GM23338 (cell line): Measurements from ENCODE around the gene CCDC86. TPM values are rescaled to one million over a fixed set of nuclear protein-coding genes. Genes with fewer than 3 reads are reported as not detected.

ENCODE experiments used
- ATAC-seq: fragments of 200-7000 bp; cut with Tn5 transposase; 3 replicates; pipeline ENCODE4 v1.9.1; 2020
- DNase-seq: peaks from one replicate; pipeline ENCODE4 v3.0.0-alpha.2; 2015; ENCODE audit warnings: low spot score
- H2AFZ ChIP-seq: fragments of 200-600 bp; sonication (generic); 2 replicates; pipeline ENCODE4 v1.8.0; 2016; ENCODE audit warnings: antibody characterized with exemption, mild to moderate bottlenecking, moderate library complexity
- H3F3A ChIP-seq: fragments of 200-600 bp; sonication (generic); replicated peaks from 2 replicates; pipeline ENCODE4 v1.8.0; 2017; ENCODE audit warnings: antibody characterized with exemption, mixed run types, low read depth
- H3K27ac ChIP-seq: fragments of 200-600 bp; sonication (generic); 2 replicates; pipeline ENCODE4 v1.6.1; 2016; ENCODE audit warnings: low read depth
- H3K27me3 ChIP-seq: fragments of 200-600 bp; sonication (generic); 2 replicates; pipeline ENCODE4 v1.8.0; 2016; ENCODE audit warnings: mild to moderate bottlenecking, mixed run types, moderate library complexity; ENCODE audit not compliant: insufficient read depth
- H3K36me3 ChIP-seq: fragments of 200-600 bp; sonication (generic); 2 replicates; pipeline ENCODE4 v1.8.0; 2016; ENCODE audit warnings: mild to moderate bottlenecking; ENCODE audit not compliant: insufficient read depth
- H3K4me1 ChIP-seq: fragments of 200-600 bp; sonication (generic); 2 replicates; pipeline ENCODE4 v1.8.0; 2016; ENCODE audit warnings: mild to moderate bottlenecking, moderate library complexity; ENCODE audit not compliant: insufficient read depth
- H3K4me2 ChIP-seq: fragments of 200-600 bp; sonication (generic); 2 replicates; pipeline ENCODE4 v1.7.1; 2017; ENCODE audit warnings: mixed run types
- H3K4me3 ChIP-seq: fragments of 200-600 bp; sonication (generic); 2 replicates; pipeline ENCODE4 v1.6.1; 2016; ENCODE audit warnings: mixed run types
- H3K79me2 ChIP-seq: fragments of 200-600 bp; sonication (generic); replicated peaks from 2 replicates; pipeline ENCODE4 v1.8.0; 2017; ENCODE audit warnings: mild to moderate bottlenecking; ENCODE audit not compliant: insufficient read depth
- H3K9me2 ChIP-seq: fragments of 200-600 bp; sonication (generic); 2 replicates; pipeline ENCODE4 v1.8.0; 2017; ENCODE audit not compliant: insufficient read depth
- H4K20me1 ChIP-seq: fragments of 200-600 bp; sonication (generic); replicated peaks from 2 replicates; pipeline ENCODE4 v1.8.0; 2017; ENCODE audit warnings: mild to moderate bottlenecking; ENCODE audit not compliant: insufficient read depth
- H3K27ac Mint-ChIP-seq: 2 replicates; pipeline ENCODE4 v1.8.0; 2020; ENCODE audit warnings: inconsistent platforms, mild to moderate bottlenecking, moderate library complexity, mixed read lengths
- H3K27me3 Mint-ChIP-seq: 3 replicates; pipeline ENCODE4 v1.8.0; 2022; ENCODE audit warnings: low read depth, mild to moderate bottlenecking, moderate library complexity, mixed read lengths, inconsistent platforms; ENCODE audit not compliant: insufficient read depth, poor library complexity
- H3K36me3 Mint-ChIP-seq: 3 replicates; pipeline ENCODE4 v1.8.0; 2021; ENCODE audit warnings: low read depth, mild to moderate bottlenecking, inconsistent platforms, moderate library complexity, mixed read lengths
- H3K4me1 Mint-ChIP-seq: 3 replicates; pipeline ENCODE4 v1.8.0; 2020; ENCODE audit warnings: mild to moderate bottlenecking, inconsistent platforms, mixed read lengths
- H3K4me3 Mint-ChIP-seq: 3 replicates; pipeline ENCODE4 v1.8.0; 2021; ENCODE audit warnings: moderate library complexity, mild to moderate bottlenecking, inconsistent platforms, mixed read lengths
- H3K9me3 Mint-ChIP-seq: 3 replicates; pipeline ENCODE4 v1.8.0; 2020; ENCODE audit warnings: moderate library complexity, mild to moderate bottlenecking, inconsistent platforms, mixed read lengths
- EZH2 ChIP-seq: fragments of 200-600 bp; sonication (generic); IDR thresholded peaks from one replicate; pipeline ENCODE4 v1.8.0; 2017; ENCODE audit warnings: antibody characterized with exemption, mild to moderate bottlenecking, low read depth; ENCODE audit not compliant: unreplicated experiment
- JUNB ChIP-seq: IDR thresholded peaks from one replicate; pipeline ENCODE4 v1.6.1; 2016; ENCODE audit warnings: antibody characterized with exemption; ENCODE audit not compliant: unreplicated experiment
- NANOG ChIP-seq: IDR thresholded peaks from 2 replicates; pipeline ENCODE4 v1.6.1; 2016; ENCODE audit warnings: antibody characterized with exemption, borderline replicate concordance
- POLR2AphosphoS5 ChIP-seq: IDR thresholded peaks from 2 replicates; pipeline ENCODE4 v1.6.1; 2016; ENCODE audit warnings: antibody characterized with exemption, low read depth
- ZNF114 ChIP-seq: fragments of 250-450 bp; sonication (Bioruptor Pico); IDR thresholded peaks from 2 replicates; pipeline ENCODE4 v1.5.0; 2020; ENCODE audit warnings: mild to moderate bottlenecking, moderate library complexity
- polyA plus RNA-seq: library from polyadenylated mRNA; unstranded; fragments of >200 nt; fragmentation: Nextera tagmentation; extraction: Ambion mirVana; gene quantifications from 2 replicates; pipeline ENCODE4 v1.2.1, GENCODE V29; 2016
- total RNA-seq: library from RNA; depleted of rRNA; stranded (reverse); fragments of >200 nt; shearing (Covaris generic); gene quantifications from 2 replicates; pipeline ENCODE4 v1.2.3, GENCODE V29; 2014
- TF ChIP-seq, protein P1 (sequence below): IDR thresholded peaks from 2 replicates; pipeline ENCODE4 v1.6.1; 2016; ENCODE audit warnings: antibody characterized with exemption
- TF ChIP-seq, protein P2 (sequence below), 2 experiments: fragments of 200-600 bp in 1 of 2; sonication (generic) in 1 of 2; conservative IDR thresholded peaks; 2 replicates each; pipeline versions ENCODE4 v1.5.1 to v1.6.1; 2016 to 2017; ENCODE audit warnings: antibody characterized with exemption in 2 of 2, low read depth in 2 of 2, mild to moderate bottlenecking in 2 of 2, moderate library complexity in 1 of 2
- TF ChIP-seq, protein P3 (sequence below): IDR thresholded peaks from one replicate; pipeline ENCODE4 v1.6.1; 2018; ENCODE audit warnings: antibody characterized with exemption; ENCODE audit not compliant: unreplicated experiment

CCDC86 gene
- total and polyA plus RNA-seq, 2 experiments from 2014 or later, result 67.3 to 98.5 TPM

DNA sequence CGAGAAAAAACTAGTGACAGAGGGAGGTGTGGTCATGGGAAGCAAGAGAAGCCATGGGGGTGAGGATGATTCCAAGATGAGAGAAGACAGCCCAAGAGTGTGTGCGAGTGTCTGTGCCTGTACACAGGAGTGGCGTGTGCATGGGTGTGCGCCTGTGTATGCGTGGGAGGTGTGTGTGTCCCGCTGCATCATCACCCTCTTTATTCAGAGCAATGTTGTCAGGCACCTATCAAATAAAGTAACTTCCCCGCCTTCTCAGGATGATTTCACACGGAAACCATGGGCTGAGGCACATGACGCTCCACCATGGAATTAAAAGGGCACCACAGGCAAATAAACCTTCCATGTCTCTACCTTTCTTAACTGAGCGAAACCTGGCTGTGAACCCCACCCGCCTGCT is 32.2 kb upstream of the CCDC86 start:
- H3K27ac ChIP-seq, result no peak overlapping the region
- Mint-ChIP-seq H3K9me3 (peaks cover 12% of the 10 kb centered on the region), H3K36me3 (peaks cover 6% of the 10 kb centered on the region; the same call in 1 of the 3 replicates), H3K27me3 (peaks cover 4% of the 10 kb centered on the region), H3K4me1 (no peaks in the 10 kb centered on the region), H3K27ac (no peak overlapping the region), H3K4me3 (no peak overlapping the region)
- DNase-seq, result no peak
- no peaks in the 10 kb centered on the region for H3F3A ChIP-seq
- H3K4me2 ChIP-seq, result no peak overlapping the region
- H3K9me2 ChIP-seq, result no peaks in the 10 kb centered on the region
- no peak for ATAC-seq
- H3K79me2 ChIP-seq, result no peaks in the 10 kb centered on the region
- no peaks in the 10 kb centered on the region for H3K36me3 ChIP-seq
- H3K4me1 ChIP-seq, result no peaks in the 10 kb centered on the region
- TF ChIP-seq EZH2, result no peak
- TF ChIP-seq, protein P1, sequence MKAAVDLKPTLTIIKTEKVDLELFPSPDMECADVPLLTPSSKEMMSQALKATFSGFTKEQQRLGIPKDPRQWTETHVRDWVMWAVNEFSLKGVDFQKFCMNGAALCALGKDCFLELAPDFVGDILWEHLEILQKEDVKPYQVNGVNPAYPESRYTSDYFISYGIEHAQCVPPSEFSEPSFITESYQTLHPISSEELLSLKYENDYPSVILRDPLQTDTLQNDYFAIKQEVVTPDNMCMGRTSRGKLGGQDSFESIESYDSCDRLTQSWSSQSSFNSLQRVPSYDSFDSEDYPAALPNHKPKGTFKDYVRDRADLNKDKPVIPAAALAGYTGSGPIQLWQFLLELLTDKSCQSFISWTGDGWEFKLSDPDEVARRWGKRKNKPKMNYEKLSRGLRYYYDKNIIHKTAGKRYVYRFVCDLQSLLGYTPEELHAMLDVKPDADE, result no peak
- no peaks in the 10 kb centered on the region for H4K20me1 ChIP-seq
- no peak overlapping the region for H2AFZ ChIP-seq
- H3K4me3 ChIP-seq, result no peak overlapping the region
- no peaks in the 10 kb centered on the region for H3K27me3 ChIP-seq

DNA sequence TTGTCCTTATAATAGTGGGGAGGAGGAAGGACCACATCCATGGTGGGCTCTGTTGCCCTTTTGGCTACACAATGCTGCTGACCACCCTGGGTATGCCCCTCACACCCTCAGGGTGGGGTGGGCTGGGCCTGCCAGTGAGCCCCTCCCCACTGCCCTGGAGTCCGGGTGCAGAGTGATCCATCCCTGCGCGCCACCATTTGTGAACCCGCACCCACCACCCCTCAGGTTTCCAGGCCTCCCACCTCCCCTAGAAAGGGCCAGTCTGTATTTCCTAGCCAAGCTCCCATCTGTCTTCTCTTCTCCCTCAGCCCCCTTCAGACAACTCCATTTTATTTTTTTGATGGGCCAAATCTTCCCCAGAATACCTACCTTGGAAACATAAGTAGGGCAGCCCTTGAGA is 31.8 kb upstream of the CCDC86 start:
- no peak overlapping the region for H3K27ac Mint-ChIP-seq
- TF ChIP-seq POLR2AphosphoS5, result no peak
- no peak for TF ChIP-seq ZNF114 (CRISPR knock-in tag)
- TF ChIP-seq, protein P1, result no peak
- TF ChIP-seq, protein P2, sequence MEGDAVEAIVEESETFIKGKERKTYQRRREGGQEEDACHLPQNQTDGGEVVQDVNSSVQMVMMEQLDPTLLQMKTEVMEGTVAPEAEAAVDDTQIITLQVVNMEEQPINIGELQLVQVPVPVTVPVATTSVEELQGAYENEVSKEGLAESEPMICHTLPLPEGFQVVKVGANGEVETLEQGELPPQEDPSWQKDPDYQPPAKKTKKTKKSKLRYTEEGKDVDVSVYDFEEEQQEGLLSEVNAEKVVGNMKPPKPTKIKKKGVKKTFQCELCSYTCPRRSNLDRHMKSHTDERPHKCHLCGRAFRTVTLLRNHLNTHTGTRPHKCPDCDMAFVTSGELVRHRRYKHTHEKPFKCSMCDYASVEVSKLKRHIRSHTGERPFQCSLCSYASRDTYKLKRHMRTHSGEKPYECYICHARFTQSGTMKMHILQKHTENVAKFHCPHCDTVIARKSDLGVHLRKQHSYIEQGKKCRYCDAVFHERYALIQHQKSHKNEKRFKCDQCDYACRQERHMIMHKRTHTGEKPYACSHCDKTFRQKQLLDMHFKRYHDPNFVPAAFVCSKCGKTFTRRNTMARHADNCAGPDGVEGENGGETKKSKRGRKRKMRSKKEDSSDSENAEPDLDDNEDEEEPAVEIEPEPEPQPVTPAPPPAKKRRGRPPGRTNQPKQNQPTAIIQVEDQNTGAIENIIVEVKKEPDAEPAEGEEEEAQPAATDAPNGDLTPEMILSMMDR (conservative IDR thresholded peaks at IDR 0.05; ENCODE audit: low read depth in 2 of 2), result no peak
- TF ChIP-seq NANOG, result no peak
- H3K4me2 ChIP-seq, result no peak overlapping the region
- ATAC-seq, result no peak
- DNase-seq, result no peak
- H3K36me3 ChIP-seq, result no peaks in the 10 kb centered on the region
- H4K20me1 ChIP-seq, result no peaks in the 10 kb centered on the region
- H2AFZ ChIP-seq, result no peak overlapping the region
- no peaks in the 10 kb centered on the region for H3K79me2 ChIP-seq
- H3F3A ChIP-seq, result no peaks in the 10 kb centered on the region
- no peak overlapping the region for H3K4me3 ChIP-seq
- no peak overlapping the region for H3K4me3 Mint-ChIP-seq
- no peaks in the 10 kb centered on the region for H3K4me1 Mint-ChIP-seq
- H3K9me3 Mint-ChIP-seq, result peaks cover 16% of the 10 kb centered on the region
- no peaks in the 10 kb centered on the region for H3K4me1 ChIP-seq
- H3K27ac ChIP-seq, result no peak overlapping the region
- H3K9me2 ChIP-seq, result no peaks in the 10 kb centered on the region
- no peaks in the 10 kb centered on the region for H3K27me3 ChIP-seq
- peaks cover 4% of the 10 kb centered on the region for H3K27me3 Mint-ChIP-seq
- H3K36me3 Mint-ChIP-seq, result peaks cover 6% of the 10 kb centered on the region; the same call in 1 of the 3 replicates

DNA sequence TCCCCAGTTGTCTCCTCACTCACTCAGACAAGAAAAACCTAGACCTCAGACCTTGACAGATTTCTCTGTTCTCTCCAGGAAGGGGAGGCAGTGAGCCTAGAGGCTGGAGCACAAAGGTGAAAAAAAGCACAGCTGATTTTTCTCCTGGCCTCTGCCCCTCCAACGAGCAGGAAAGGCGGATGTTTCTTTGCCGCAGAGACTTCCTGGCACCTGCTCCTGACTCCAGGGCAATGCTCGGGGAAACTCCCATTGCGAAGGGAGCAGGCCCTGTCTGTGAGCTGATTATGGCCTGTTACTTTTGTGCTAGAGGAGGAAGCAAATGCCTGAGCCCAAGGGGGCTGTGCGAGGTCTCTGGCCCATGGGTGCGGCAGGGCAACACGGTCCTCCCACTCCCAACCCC is 31.3 kb upstream of the CCDC86 start:
- no peaks in the 10 kb centered on the region for H3K4me1 ChIP-seq
- TF ChIP-seq NANOG (no peak), JUNB (no peak)
- TF ChIP-seq, protein P1, result no peak
- TF ChIP-seq, protein P3, sequence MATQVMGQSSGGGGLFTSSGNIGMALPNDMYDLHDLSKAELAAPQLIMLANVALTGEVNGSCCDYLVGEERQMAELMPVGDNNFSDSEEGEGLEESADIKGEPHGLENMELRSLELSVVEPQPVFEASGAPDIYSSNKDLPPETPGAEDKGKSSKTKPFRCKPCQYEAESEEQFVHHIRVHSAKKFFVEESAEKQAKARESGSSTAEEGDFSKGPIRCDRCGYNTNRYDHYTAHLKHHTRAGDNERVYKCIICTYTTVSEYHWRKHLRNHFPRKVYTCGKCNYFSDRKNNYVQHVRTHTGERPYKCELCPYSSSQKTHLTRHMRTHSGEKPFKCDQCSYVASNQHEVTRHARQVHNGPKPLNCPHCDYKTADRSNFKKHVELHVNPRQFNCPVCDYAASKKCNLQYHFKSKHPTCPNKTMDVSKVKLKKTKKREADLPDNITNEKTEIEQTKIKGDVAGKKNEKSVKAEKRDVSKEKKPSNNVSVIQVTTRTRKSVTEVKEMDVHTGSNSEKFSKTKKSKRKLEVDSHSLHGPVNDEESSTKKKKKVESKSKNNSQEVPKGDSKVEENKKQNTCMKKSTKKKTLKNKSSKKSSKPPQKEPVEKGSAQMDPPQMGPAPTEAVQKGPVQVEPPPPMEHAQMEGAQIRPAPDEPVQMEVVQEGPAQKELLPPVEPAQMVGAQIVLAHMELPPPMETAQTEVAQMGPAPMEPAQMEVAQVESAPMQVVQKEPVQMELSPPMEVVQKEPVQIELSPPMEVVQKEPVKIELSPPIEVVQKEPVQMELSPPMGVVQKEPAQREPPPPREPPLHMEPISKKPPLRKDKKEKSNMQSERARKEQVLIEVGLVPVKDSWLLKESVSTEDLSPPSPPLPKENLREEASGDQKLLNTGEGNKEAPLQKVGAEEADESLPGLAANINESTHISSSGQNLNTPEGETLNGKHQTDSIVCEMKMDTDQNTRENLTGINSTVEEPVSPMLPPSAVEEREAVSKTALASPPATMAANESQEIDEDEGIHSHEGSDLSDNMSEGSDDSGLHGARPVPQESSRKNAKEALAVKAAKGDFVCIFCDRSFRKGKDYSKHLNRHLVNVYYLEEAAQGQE, result no peak
- TF ChIP-seq, protein P2 (conservative IDR thresholded peaks at IDR 0.05; ENCODE audit: low read depth in 2 of 2), result no peak

More for the DNA sequence above, 31.3 kb upstream of the CCDC86 start:
- no peaks in the 10 kb centered on the region for H3K9me2 ChIP-seq
- DNase-seq, result no peak
- no peaks in the 10 kb centered on the region for H3F3A ChIP-seq
- peaks cover 16% of the 10 kb centered on the region for H3K9me3 Mint-ChIP-seq
- H3K4me3 Mint-ChIP-seq, result no peak overlapping the region
- no peak overlapping the region for H3K4me3 ChIP-seq
- H3K27me3 Mint-ChIP-seq, result peaks cover 4% of the 10 kb centered on the region
- H3K27ac ChIP-seq, result no peak overlapping the region
- no peaks in the 10 kb centered on the region for H3K79me2 ChIP-seq
- H3K27me3 ChIP-seq, result no peaks in the 10 kb centered on the region
- peaks cover 6% of the 10 kb centered on the region; the same call in 1 of the 3 replicates for H3K36me3 Mint-ChIP-seq
- H3K36me3 ChIP-seq, result no peaks in the 10 kb centered on the region
- H2AFZ ChIP-seq, result no peak overlapping the region
- no peaks in the 10 kb centered on the region for H3K4me1 Mint-ChIP-seq
- H4K20me1 ChIP-seq, result no peaks in the 10 kb centered on the region
- no peak overlapping the region for H3K27ac Mint-ChIP-seq
- ATAC-seq, result no peak
- no peak overlapping the region for H3K4me2 ChIP-seq
